Endothelial cell of umbilical vein (primary cell): ENCODE data around the gene IL1RL1. TPM values are rescaled to one million over a fixed set of nuclear protein-coding genes. Genes with fewer than 3 reads are reported as not detected.

ENCODE experiments used
- BruUV-seq: library from RNA; stranded (reverse); fragments of 400-500 nt; replicated peaks from 2 replicates; lab custom pipeline; 2021; lab: Mats Ljungman, UMichigan
- CTCF ChIA-PET: fragments of 300-600, 350-600 bp; sonication (Branson Sonifier 250); formaldehyde crosslinking; loops from one replicate; lab custom pipeline; 2021; ENCODE audit warnings: antibody characterized with exemption, inconsistent platforms; lab: Charles Lee
- POLR2A ChIA-PET: fragments of 300-600, 350-600 bp; sonication (Branson Sonifier 250); formaldehyde crosslinking; loops from one replicate; lab custom pipeline; 2021; ENCODE audit warnings: antibody characterized with exemption, inconsistent platforms; lab: Charles Lee
- DNase-seq: peaks from one replicate; pipeline ENCODE4 v3.0.0-alpha.2; 2011; ENCODE audit warnings: low read depth, low spot score
- FAIRE-seq: peaks from 2 replicates; lab custom pipeline; 2011; peaks lifted over from hg19 to GRCh38; lab: Jason Lieb, UNC
- H2AFZ ChIP-seq: 2 replicates; pipeline ENCODE4 v1.6.0; 2012; ENCODE audit warnings: low read depth, low read length, control low read depth, inconsistent platforms
- H3K27ac ChIP-seq: 2 replicates; pipeline ENCODE4 v1.5.1; 2011; ENCODE audit warnings: low read depth, mild to moderate bottlenecking, control low read depth, low read length, moderate library complexity; ENCODE audit not compliant: insufficient read depth
- H3K27me3 ChIP-seq, 2 experiments: 2 replicates each; pipeline versions ENCODE4 v1.6.0 to v1.6.1; 2011; ENCODE audit warnings: low read length in 2 of 2, mixed read lengths in 1 of 2; ENCODE audit not compliant: control insufficient read depth in 2 of 2, insufficient read depth in 2 of 2
- H3K36me3 ChIP-seq, 2 experiments: 2 replicates in 1 of 2; 3 replicates in 1 of 2; pipeline ENCODE4 v1.5.1; 2011; ENCODE audit warnings: low read length in 2 of 2, mild to moderate bottlenecking in 1 of 2, moderate library complexity in 1 of 2; ENCODE audit not compliant: control insufficient read depth in 2 of 2, insufficient read depth in 2 of 2; ENCODE audit errors: extremely low read depth in 1 of 2
- H3K4me1 ChIP-seq: 3 replicates; pipeline ENCODE4 v1.5.1; 2011; ENCODE audit warnings: mild to moderate bottlenecking, low read length; ENCODE audit not compliant: control insufficient read depth, insufficient read depth; ENCODE audit errors: extremely low read depth
- H3K4me2 ChIP-seq: 2 replicates; pipeline ENCODE4 v1.6.1; 2011; ENCODE audit warnings: low read length, control low read depth, mixed read lengths; ENCODE audit not compliant: insufficient read depth
- H3K4me3 ChIP-seq, 3 experiments: fragments of 200-600 bp in 1 of 3; sonication (generic), shearing (Covaris generic) in 1 of 3; replicated peaks in 1 of 3; 2 replicates each; pipeline ENCODE4 v1.5.1; 2011 to 2016; ENCODE audit warnings: control low read depth in 3 of 3, low read length in 3 of 3, mild to moderate bottlenecking in 2 of 3, inconsistent platforms in 1 of 3, low read depth in 1 of 3, moderate library complexity in 1 of 3; ENCODE audit not compliant: insufficient read depth in 1 of 3
- H3K79me2 ChIP-seq: 2 replicates; pipeline ENCODE4 v1.6.0; 2012; ENCODE audit warnings: low read length, inconsistent platforms; ENCODE audit not compliant: control insufficient read depth, insufficient read depth
- H3K9ac ChIP-seq: replicated peaks from 2 replicates; pipeline ENCODE3; 2011; ENCODE audit warnings: low read length, control low read depth; ENCODE audit not compliant: insufficient read depth; ENCODE audit errors: extremely low read depth
- H3K9me1 ChIP-seq: replicated peaks from 3 replicates; pipeline ENCODE4 v1.6.0; 2011; ENCODE audit warnings: mild to moderate bottlenecking, low read length; ENCODE audit not compliant: control insufficient read depth, insufficient read depth; ENCODE audit errors: extremely low read depth
- H3K9me3 ChIP-seq: replicated peaks from 2 replicates; pipeline ENCODE4 v1.5.1; 2012; ENCODE audit warnings: low read length, inconsistent platforms; ENCODE audit not compliant: control insufficient read depth, insufficient read depth
- H4K20me1 ChIP-seq: replicated peaks from 2 replicates; pipeline ENCODE3; 2011; ENCODE audit warnings: mild to moderate bottlenecking, low read length; ENCODE audit not compliant: control insufficient read depth, insufficient read depth; ENCODE audit errors: extremely low read depth
- EZH2 ChIP-seq: IDR thresholded peaks from 2 replicates; pipeline ENCODE4 v1.6.1; 2012; ENCODE audit warnings: borderline replicate concordance, low read depth, mild to moderate bottlenecking, moderate library complexity, low read length, inconsistent platforms; ENCODE audit not compliant: severe bottlenecking
- FOS ChIP-seq: IDR thresholded peaks from 2 replicates; pipeline ENCODE4 v1.6.1; 2011; ENCODE audit warnings: mild to moderate bottlenecking, low read length, moderate library complexity, borderline replicate concordance; ENCODE audit not compliant: insufficient read depth
- GATA2 ChIP-seq: IDR thresholded peaks from 2 replicates; pipeline ENCODE4 v1.7.0; 2011; ENCODE audit warnings: low read depth, mild to moderate bottlenecking, moderate library complexity, mixed read lengths, low read length; ENCODE audit not compliant: insufficient read length, insufficient read depth
- JUN ChIP-seq: IDR thresholded peaks from 2 replicates; pipeline ENCODE4 v1.6.1; 2011; ENCODE audit warnings: borderline replicate concordance, low read depth; ENCODE audit not compliant: insufficient read length, insufficient read depth
- MYC ChIP-seq: IDR thresholded peaks from one replicate; pipeline ENCODE4 v1.6.1; 2011; ENCODE audit warnings: mild to moderate bottlenecking, low read depth, low read length
- POLR2A ChIP-seq: IDR thresholded peaks from 2 replicates; pipeline ENCODE4 v1.6.1; 2012; ENCODE audit warnings: low read depth, mild to moderate bottlenecking, control low read depth, low read length
- POLR2AphosphoS5 ChIP-seq: IDR thresholded peaks from 2 replicates; pipeline ENCODE4 v1.6.1; 2012; ENCODE audit warnings: low read depth, mild to moderate bottlenecking, control low read depth, low read length, moderate library complexity; ENCODE audit not compliant: insufficient read depth
- dilution Hi-C: fragments of 300-500 bp; cut with MboI; formaldehyde crosslinking; loops from one replicate; pipeline ENCODE4 v1.15.0; 2019; ENCODE audit warnings: low sequenced_read_pairs; ENCODE audit not compliant: extremely low pct_ligation_motif_present
- intact Hi-C: fragments of 100-400 bp; cut with micrococcal nuclease; formaldehyde crosslinking; loops from one replicate; pipeline ENCODE4 v1.10.0; 2022
- polyA plus RNA-seq, 4 experiments: library from polyadenylated mRNA; depleted of rRNA in 3 of 4; stranded (reverse) in 3 of 4; unstranded in 1 of 4; fragments of >200 nt; gene quantifications; 2 replicates each; pipeline versions ENCODE4 v1.2.1 to v1.2.3, GENCODE V29; 2011 to 2012; ENCODE audit warnings: missing spikeins in 1 of 4
- total RNA-seq: library from RNA; stranded (reverse); gene quantifications from 2 replicates; pipeline ENCODE4 v1.2.3, GENCODE V29; 2021
- TF ChIP-seq, protein P1 (sequence below): IDR thresholded peaks from 2 replicates; pipeline ENCODE4 v1.6.1; 2011; ENCODE audit not compliant: insufficient read depth, insufficient read length
- TF ChIP-seq, protein P2 (sequence below), 2 donors: IDR thresholded peaks; 1 replicate in 1 of 2; 2 replicates in 1 of 2; pipeline ENCODE4 v1.5.1; 2011; ENCODE audit warnings: low read length in 2 of 2, mild to moderate bottlenecking in 2 of 2, moderate library complexity in 2 of 2, control low read depth in 1 of 2, inconsistent platforms in 1 of 2, low read depth in 1 of 2; ENCODE audit not compliant: insufficient read depth in 1 of 2; ENCODE audit errors: extremely low read depth in 1 of 2

Gene IL1RL1
- total and polyA plus RNA-seq, 2 donors (not counting 3 experiments of a cell fraction or from before 2014, with no cell fraction given): 32.2 to 44.0 TPM

DNA sequence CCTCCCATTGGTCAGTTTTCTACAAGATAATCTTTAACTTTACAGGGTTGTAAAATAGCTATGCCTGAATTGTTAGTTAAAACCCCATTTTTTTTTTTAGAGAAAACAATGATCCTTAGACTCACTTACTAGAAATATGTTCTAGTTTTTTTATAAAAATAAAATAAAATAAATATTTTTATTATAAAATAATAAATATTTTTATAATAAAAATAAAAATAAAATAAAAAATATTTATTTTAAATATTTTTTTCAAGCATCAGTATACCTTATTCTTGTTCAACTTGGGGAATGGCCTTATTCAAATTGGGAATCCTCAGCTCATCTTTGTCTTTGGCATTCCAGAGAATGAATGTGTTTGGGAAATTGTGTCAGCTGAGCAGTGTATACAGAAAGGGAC is 20.8 kb upstream of the IL1RL1 start:
- no peak overlapping the region for H3K27ac ChIP-seq
- dilution Hi-C loops: no loop called here
- no peak for TF ChIP-seq GATA2
- TF ChIP-seq POLR2A: no peak
- TF ChIP-seq POLR2AphosphoS5: no peak
- no peak for TF ChIP-seq JUN
- TF ChIP-seq, protein P1, sequence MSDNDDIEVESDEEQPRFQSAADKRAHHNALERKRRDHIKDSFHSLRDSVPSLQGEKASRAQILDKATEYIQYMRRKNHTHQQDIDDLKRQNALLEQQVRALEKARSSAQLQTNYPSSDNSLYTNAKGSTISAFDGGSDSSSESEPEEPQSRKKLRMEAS: no peak
- TF ChIP-seq EZH2: no peak
- TF ChIP-seq FOS: no peak
- no peak for TF ChIP-seq MYC
- TF ChIP-seq, protein P2, sequence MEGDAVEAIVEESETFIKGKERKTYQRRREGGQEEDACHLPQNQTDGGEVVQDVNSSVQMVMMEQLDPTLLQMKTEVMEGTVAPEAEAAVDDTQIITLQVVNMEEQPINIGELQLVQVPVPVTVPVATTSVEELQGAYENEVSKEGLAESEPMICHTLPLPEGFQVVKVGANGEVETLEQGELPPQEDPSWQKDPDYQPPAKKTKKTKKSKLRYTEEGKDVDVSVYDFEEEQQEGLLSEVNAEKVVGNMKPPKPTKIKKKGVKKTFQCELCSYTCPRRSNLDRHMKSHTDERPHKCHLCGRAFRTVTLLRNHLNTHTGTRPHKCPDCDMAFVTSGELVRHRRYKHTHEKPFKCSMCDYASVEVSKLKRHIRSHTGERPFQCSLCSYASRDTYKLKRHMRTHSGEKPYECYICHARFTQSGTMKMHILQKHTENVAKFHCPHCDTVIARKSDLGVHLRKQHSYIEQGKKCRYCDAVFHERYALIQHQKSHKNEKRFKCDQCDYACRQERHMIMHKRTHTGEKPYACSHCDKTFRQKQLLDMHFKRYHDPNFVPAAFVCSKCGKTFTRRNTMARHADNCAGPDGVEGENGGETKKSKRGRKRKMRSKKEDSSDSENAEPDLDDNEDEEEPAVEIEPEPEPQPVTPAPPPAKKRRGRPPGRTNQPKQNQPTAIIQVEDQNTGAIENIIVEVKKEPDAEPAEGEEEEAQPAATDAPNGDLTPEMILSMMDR (IDR thresholded peaks at IDR 0.05; ENCODE audit: extremely low read depth in 1 of 2, insufficient read depth in 1 of 2, low read depth in 1 of 2, low read length in 2 of 2): no peak

More for the DNA sequence above, 20.8 kb upstream of the IL1RL1 start:
- Histone ChIP-seq H3K9ac (no peak overlapping the region), H4K20me1 (no peaks in the 10 kb centered on the region), H2AFZ (no peak overlapping the region), H3K36me3 (no peaks in the 10 kb centered on the region), H3K9me1 (no peaks in the 10 kb centered on the region), H3K4me2 (no peak overlapping the region), H3K79me2 (no peaks in the 10 kb centered on the region), H3K27me3 (no peaks in the 10 kb centered on the region), H3K9me3 (no peaks in the 10 kb centered on the region), H3K4me3 (no peak overlapping the region), H3K4me1 (peaks cover 6% of the 10 kb centered on the region)
- POLR2A ChIA-PET: no interaction called here
- FAIRE-seq (no peak), DNase-seq (no peak)
- CTCF ChIA-PET: interaction anchor here (2.2 kb wide), 1 partner anchor 11 kb away, joined by 9 read pairs; no protein-coding TSS in a partner anchor
- BruUV-seq: no TSS peak
- intact Hi-C loops: no loop called here
